ENCODE data around the gene KLHL3. TPM values are rescaled to one million over a fixed set of nuclear protein-coding genes. Genes with fewer than 3 reads are reported as not detected.

The KLHL3 gene
- total RNA-seq, 1 experiment from 2014 or later: 15.7 TPM

DNA sequence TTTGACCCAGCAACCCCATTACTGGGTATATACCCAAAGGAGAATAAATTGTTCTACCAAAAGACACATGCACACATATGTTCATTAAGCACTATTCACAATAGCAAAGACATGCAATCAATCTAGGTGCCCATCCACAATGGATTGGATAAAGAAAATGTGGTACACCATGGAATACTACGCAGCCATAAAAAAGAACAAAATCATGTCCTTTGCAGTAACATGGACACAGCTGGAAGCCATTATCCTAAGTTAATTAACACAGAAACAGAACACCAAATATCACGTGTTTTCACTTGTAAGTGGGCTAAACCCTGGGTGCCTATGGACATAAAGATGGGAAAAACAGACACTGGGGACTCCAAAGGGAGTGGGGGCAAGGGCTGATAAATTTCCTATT is 46.6 kb downstream of the KLHL3 start:
- H3K27ac Mint-ChIP-seq: no peak overlapping the region
- H3K4me1 Mint-ChIP-seq: no peaks in the 10 kb centered on the region
- ATAC-seq (no peak), DNase-seq (ENCODE audit: low spot score) (no peak)
- no peaks in the 10 kb centered on the region for H3K27me3 Mint-ChIP-seq (ENCODE audit: low read depth)
- TF ChIP-seq NR2C2 (CRISPR knock-in tag; IDR thresholded peaks at IDR 0.05) (no peak), TEAD1 (CRISPR knock-in tag; IDR thresholded peaks at IDR 0.05) (no peak), MXD4 (CRISPR knock-in tag; IDR thresholded peaks at IDR 0.05; ENCODE audit: borderline replicate concordance) (no peak), FOXK1 (CRISPR knock-in tag; IDR thresholded peaks at IDR 0.05) (no peak), FOXP1 (CRISPR knock-in tag; IDR thresholded peaks at IDR 0.05; ENCODE audit: borderline replicate concordance) (no peak), ZNF396 (CRISPR knock-in tag; IDR thresholded peaks at IDR 0.05; ENCODE audit: borderline replicate concordance) (no peak), ZNF232 (CRISPR knock-in tag; IDR thresholded peaks at IDR 0.05) (no peak), STAT6 (CRISPR knock-in tag; conservative IDR thresholded peaks at IDR 0.05; ENCODE audit: low read depth) (no peak), EMX1 (CRISPR knock-in tag; IDR thresholded peaks at IDR 0.05) (no peak), RELA (CRISPR knock-in tag; IDR thresholded peaks at IDR 0.05; ENCODE audit: borderline replicate concordance) (no peak), JUN (CRISPR knock-in tag; IDR thresholded peaks at IDR 0.05) (no peak), ZNF423 (CRISPR knock-in tag; IDR thresholded peaks at IDR 0.05) (no peak), MYBL2 (CRISPR knock-in tag; IDR thresholded peaks at IDR 0.05) (no peak), PREB (CRISPR knock-in tag; IDR thresholded peaks at IDR 0.05; ENCODE audit: borderline replicate concordance) (no peak)
- TF ChIP-seq, protein P1, sequence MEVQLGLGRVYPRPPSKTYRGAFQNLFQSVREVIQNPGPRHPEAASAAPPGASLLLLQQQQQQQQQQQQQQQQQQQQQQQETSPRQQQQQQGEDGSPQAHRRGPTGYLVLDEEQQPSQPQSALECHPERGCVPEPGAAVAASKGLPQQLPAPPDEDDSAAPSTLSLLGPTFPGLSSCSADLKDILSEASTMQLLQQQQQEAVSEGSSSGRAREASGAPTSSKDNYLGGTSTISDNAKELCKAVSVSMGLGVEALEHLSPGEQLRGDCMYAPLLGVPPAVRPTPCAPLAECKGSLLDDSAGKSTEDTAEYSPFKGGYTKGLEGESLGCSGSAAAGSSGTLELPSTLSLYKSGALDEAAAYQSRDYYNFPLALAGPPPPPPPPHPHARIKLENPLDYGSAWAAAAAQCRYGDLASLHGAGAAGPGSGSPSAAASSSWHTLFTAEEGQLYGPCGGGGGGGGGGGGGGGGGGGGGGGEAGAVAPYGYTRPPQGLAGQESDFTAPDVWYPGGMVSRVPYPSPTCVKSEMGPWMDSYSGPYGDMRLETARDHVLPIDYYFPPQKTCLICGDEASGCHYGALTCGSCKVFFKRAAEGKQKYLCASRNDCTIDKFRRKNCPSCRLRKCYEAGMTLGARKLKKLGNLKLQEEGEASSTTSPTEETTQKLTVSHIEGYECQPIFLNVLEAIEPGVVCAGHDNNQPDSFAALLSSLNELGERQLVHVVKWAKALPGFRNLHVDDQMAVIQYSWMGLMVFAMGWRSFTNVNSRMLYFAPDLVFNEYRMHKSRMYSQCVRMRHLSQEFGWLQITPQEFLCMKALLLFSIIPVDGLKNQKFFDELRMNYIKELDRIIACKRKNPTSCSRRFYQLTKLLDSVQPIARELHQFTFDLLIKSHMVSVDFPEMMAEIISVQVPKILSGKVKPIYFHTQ (CRISPR knock-in tag; IDR thresholded peaks at IDR 0.05): no peak
- TF ChIP-seq, protein P2, sequence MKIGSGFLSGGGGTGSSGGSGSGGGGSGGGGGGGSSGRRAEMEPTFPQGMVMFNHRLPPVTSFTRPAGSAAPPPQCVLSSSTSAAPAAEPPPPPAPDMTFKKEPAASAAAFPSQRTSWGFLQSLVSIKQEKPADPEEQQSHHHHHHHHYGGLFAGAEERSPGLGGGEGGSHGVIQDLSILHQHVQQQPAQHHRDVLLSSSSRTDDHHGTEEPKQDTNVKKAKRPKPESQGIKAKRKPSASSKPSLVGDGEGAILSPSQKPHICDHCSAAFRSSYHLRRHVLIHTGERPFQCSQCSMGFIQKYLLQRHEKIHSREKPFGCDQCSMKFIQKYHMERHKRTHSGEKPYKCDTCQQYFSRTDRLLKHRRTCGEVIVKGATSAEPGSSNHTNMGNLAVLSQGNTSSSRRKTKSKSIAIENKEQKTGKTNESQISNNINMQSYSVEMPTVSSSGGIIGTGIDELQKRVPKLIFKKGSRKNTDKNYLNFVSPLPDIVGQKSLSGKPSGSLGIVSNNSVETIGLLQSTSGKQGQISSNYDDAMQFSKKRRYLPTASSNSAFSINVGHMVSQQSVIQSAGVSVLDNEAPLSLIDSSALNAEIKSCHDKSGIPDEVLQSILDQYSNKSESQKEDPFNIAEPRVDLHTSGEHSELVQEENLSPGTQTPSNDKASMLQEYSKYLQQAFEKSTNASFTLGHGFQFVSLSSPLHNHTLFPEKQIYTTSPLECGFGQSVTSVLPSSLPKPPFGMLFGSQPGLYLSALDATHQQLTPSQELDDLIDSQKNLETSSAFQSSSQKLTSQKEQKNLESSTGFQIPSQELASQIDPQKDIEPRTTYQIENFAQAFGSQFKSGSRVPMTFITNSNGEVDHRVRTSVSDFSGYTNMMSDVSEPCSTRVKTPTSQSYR (CRISPR knock-in tag; IDR thresholded peaks at IDR 0.05): no peak
- no peak overlapping the region for H3K4me3 Mint-ChIP-seq
- H3K36me3 Mint-ChIP-seq: peaks cover 33% of the 10 kb centered on the region
- ChIA-PET CTCF (no interaction called here), POLR2A (no interaction called here)
- peaks cover 5% of the 10 kb centered on the region for H3K9me3 Mint-ChIP-seq

DNA sequence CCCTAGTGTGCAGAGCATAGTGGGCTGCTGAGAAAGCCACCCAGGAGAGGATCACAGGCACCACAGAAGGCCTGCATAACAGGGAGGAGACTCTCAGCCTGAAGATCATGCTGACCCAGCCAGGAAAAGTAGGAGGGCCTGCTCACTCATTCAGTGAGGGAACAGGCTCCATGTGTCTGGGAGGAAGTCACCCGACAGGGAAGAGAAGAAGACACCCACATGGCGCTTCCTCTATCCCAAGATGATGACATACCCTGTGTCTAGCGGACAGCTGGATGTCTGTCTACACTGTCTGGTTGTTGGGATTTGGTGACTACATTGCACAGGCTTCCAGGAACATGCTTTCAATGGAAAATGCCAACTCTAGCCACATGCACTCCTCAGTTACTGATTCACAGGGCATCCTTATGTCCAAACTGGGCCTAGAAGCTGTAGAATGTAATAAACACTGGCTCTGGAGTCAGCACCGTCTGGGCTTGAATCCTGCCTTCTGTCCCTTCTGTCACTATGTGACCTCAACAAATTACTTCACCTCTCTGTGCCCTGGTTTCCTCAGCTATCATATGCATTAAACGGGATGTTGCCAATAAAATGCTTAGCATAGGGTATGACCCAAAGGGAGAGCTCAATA is 47.6 kb downstream of the KLHL3 start:
- Mint-ChIP-seq H3K4me3 (no peak overlapping the region), H3K27ac (no peak overlapping the region), H3K4me1 (no peaks in the 10 kb centered on the region), H3K9me3 (peaks cover 5% of the 10 kb centered on the region), H3K27me3 (ENCODE audit: low read depth) (no peaks in the 10 kb centered on the region), H3K36me3 (peaks cover 33% of the 10 kb centered on the region)
- POLR2A ChIA-PET: no interaction called here
- CTCF ChIA-PET: no interaction called here
- DNase-seq (ENCODE audit: low spot score): no peak
- no peak for ATAC-seq
- TF ChIP-seq ZSCAN18 (CRISPR knock-in tag; IDR thresholded peaks at IDR 0.05) (no peak), E2F5 (CRISPR knock-in tag; IDR thresholded peaks at IDR 0.05) (no peak), ETV6 (CRISPR knock-in tag; IDR thresholded peaks at IDR 0.05) (no peak), FOXJ3 (CRISPR knock-in tag; IDR thresholded peaks at IDR 0.05; ENCODE audit: borderline replicate concordance) (no peak), RORB (CRISPR knock-in tag; IDR thresholded peaks at IDR 0.05) (no peak), SMAD4 (CRISPR knock-in tag; IDR thresholded peaks at IDR 0.05) (no peak), ATF1 (CRISPR knock-in tag; IDR thresholded peaks at IDR 0.05) (no peak), KAT7 (CRISPR knock-in tag; IDR thresholded peaks at IDR 0.05; ENCODE audit: borderline replicate concordance) (no peak)
- TF ChIP-seq, protein P3, sequence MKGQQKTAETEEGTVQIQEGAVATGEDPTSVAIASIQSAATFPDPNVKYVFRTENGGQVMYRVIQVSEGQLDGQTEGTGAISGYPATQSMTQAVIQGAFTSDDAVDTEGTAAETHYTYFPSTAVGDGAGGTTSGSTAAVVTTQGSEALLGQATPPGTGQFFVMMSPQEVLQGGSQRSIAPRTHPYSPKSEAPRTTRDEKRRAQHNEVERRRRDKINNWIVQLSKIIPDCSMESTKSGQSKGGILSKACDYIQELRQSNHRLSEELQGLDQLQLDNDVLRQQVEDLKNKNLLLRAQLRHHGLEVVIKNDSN (CRISPR knock-in tag; IDR thresholded peaks at IDR 0.05): no peak
